IPS-18c (cell line): Measurements from ENCODE around the gene HYAL3.
"Not testable (repeated sequence)": the region's sequence is repeated elsewhere in the genome, so short reads cannot be mapped to it uniquely, and the experiment has no call there.

ENCODE experiments used
- H3K4me3 ChIP-seq: 2 replicates; pipeline ENCODE4 v1.7.0; 2013; ENCODE audit warnings: low read depth, mild to moderate bottlenecking, low read length, moderate library complexity; ENCODE audit not compliant: insufficient read depth
- H3K9me3 ChIP-seq: one replicate; pipeline ENCODE4 v1.6.1; 2013; ENCODE audit warnings: mild to moderate bottlenecking, low read length, moderate library complexity; ENCODE audit not compliant: control insufficient read depth, insufficient read depth

Gene HYAL3

GRCh38 chr3:50258979-50259378 lies 40.2 kb downstream of the HYAL3 start:
- H3K4me3 ChIP-seq: no peak overlapping the region
- H3K9me3 ChIP-seq: no peaks in the 10 kb centered on the region

GRCh38 chr3:50258029-50258680 lies 41.0 kb downstream of the HYAL3 start:
- H3K9me3 ChIP-seq: no peaks in the 10 kb centered on the region
- H3K4me3 ChIP-seq: no peak overlapping the region

GRCh38 chr3:50256978-50257890 lies 42.0 kb downstream of the HYAL3 start:
- Histone ChIP-seq H3K9me3 (no peaks in the 10 kb centered on the region), H3K4me3 (no peak overlapping the region)

GRCh38 chr3:50255251-50255615 lies 44.0 kb downstream of the HYAL3 start:
- Histone ChIP-seq H3K4me3 (no peak overlapping the region), H3K9me3 (no peaks in the 10 kb centered on the region)

GRCh38 chr3:50254577-50255250 lies 44.5 kb downstream of the HYAL3 start:
- H3K4me3 ChIP-seq: no peak overlapping the region
- H3K9me3 ChIP-seq: no peaks in the 10 kb centered on the region

GRCh38 chr3:50251220-50251619 lies 48.0 kb downstream of the HYAL3 start:
- no peak overlapping the region for H3K4me3 ChIP-seq
- H3K9me3 ChIP-seq: no peaks in the 10 kb centered on the region

GRCh38 chr3:50250514-50250913 lies 48.7 kb downstream of the HYAL3 start:
- Histone ChIP-seq H3K9me3 (no peaks in the 10 kb centered on the region), H3K4me3 (no peak overlapping the region)

GRCh38 chr3:50249457-50249856 lies 49.7 kb downstream of the HYAL3 start:
- no peak overlapping the region for H3K4me3 ChIP-seq
- no peaks in the 10 kb centered on the region for H3K9me3 ChIP-seq

GRCh38 chr3:50248387-50248786 lies 50.8 kb downstream of the HYAL3 start:
- H3K4me3 ChIP-seq: no peak overlapping the region

GRCh38 chr3:50246517-50246954 lies 52.7 kb downstream of the HYAL3 start:
- no peaks in the 10 kb centered on the region for H3K9me3 ChIP-seq
- peak overlapping the region; percentile 15; the same call in 1 of the 2 replicates for H3K4me3 ChIP-seq

More at GRCh38 chr3:50248387-50248786, 50.8 kb downstream of the HYAL3 start:
- H3K9me3 ChIP-seq: no peaks in the 10 kb centered on the region

- H3K4me3 ChIP-seq: peak overlapping the region; percentile 38
Measured at GRCh38 chr3:50245831-50246516, 53.2 kb downstream of the HYAL3 start.

GRCh38 chr3:50245251-50245745 lies 53.9 kb downstream of the HYAL3 start:
- Histone ChIP-seq H3K4me3 (no peak overlapping the region; the same call in 1 of the 2 replicates), H3K9me3 (no peaks in the 10 kb centered on the region)

More at GRCh38 chr3:50245831-50246516, 53.2 kb downstream of the HYAL3 start:
- H3K9me3 ChIP-seq: no peaks in the 10 kb centered on the region

GRCh38 chr3:50244813-50245212 lies 54.4 kb downstream of the HYAL3 start:
- H3K4me3 ChIP-seq: not testable (repeated sequence)

GRCh38 chr3:50243543-50243895 lies 55.7 kb downstream of the HYAL3 start:
- Histone ChIP-seq H3K4me3 (no peak overlapping the region; the same call in 1 of the 2 replicates), H3K9me3 (no peaks in the 10 kb centered on the region)

More at GRCh38 chr3:50244813-50245212, 54.4 kb downstream of the HYAL3 start:
- not testable (repeated sequence) for H3K9me3 ChIP-seq

GRCh38 chr3:50242851-50243542 lies 56.2 kb downstream of the HYAL3 start:
- Histone ChIP-seq H3K4me3 (no peak overlapping the region; the same call in 1 of the 2 replicates), H3K9me3 (no peaks in the 10 kb centered on the region)
